ENCODE results near the gene CYTH3.

Gene CYTH3

GRCh38 chr7:6163402-6163801, 109.0 kb downstream of the CYTH3 start:
- TF ChIP-seq POLR2A (IDR thresholded peaks at IDR 0.05; ENCODE audit: low read depth, low read length): no peak
- DNase-seq (ENCODE audit: insufficient read length, low spot score) (no peak), FAIRE-seq (no peak)

- DNase-seq (ENCODE audit: insufficient read length, low spot score) (no peak), FAIRE-seq (no peak)
- TF ChIP-seq POLR2A (IDR thresholded peaks at IDR 0.05; ENCODE audit: low read depth, low read length): no peak
These were observed 109.6 kb downstream of the CYTH3 start for GRCh38 chr7:6162650-6163366.

- TF ChIP-seq POLR2A (IDR thresholded peaks at IDR 0.05; ENCODE audit: low read depth, low read length): no peak
- no peak for FAIRE-seq
- no peak for DNase-seq (ENCODE audit: insufficient read length, low spot score)
These were observed 110.1 kb downstream of the CYTH3 start for GRCh38 chr7:6162331-6162620.

- FAIRE-seq (no peak), DNase-seq (ENCODE audit: insufficient read length, low spot score) (no peak)
- TF ChIP-seq POLR2A (IDR thresholded peaks at IDR 0.05; ENCODE audit: low read depth, low read length): no peak
These were observed 110.7 kb downstream of the CYTH3 start for GRCh38 chr7:6161463-6162330.

GRCh38 chr7:6160191-6160623, 112.2 kb downstream of the CYTH3 start:
- FAIRE-seq (no peak), DNase-seq (ENCODE audit: insufficient read length, low spot score) (peak; percentile 78)
- TF ChIP-seq POLR2A (IDR thresholded peaks at IDR 0.05; ENCODE audit: low read depth, low read length): no peak

GRCh38 chr7:6159524-6160031, 112.8 kb downstream of the CYTH3 start:
- TF ChIP-seq POLR2A (IDR thresholded peaks at IDR 0.05; ENCODE audit: low read depth, low read length): no peak
- FAIRE-seq: no peak
- no peak for DNase-seq (ENCODE audit: insufficient read length, low spot score)

GRCh38 chr7:6159097-6159483, 113.3 kb downstream of the CYTH3 start:
- FAIRE-seq (no peak), DNase-seq (ENCODE audit: insufficient read length, low spot score) (no peak)
- TF ChIP-seq POLR2A (IDR thresholded peaks at IDR 0.05; ENCODE audit: low read depth, low read length): no peak

GRCh38 chr7:6158424-6159096, 113.9 kb downstream of the CYTH3 start:
- no peak for FAIRE-seq
- DNase-seq (ENCODE audit: insufficient read length, low spot score): no peak
- TF ChIP-seq POLR2A (IDR thresholded peaks at IDR 0.05; ENCODE audit: low read depth, low read length): no peak

- TF ChIP-seq POLR2A (IDR thresholded peaks at IDR 0.05; ENCODE audit: low read depth, low read length): no peak
- FAIRE-seq (no peak), DNase-seq (ENCODE audit: insufficient read length, low spot score) (no peak)
These were observed 114.6 kb downstream of the CYTH3 start for GRCh38 chr7:6157685-6158423.

- no peak for DNase-seq (ENCODE audit: insufficient read length, low spot score)
- no peak for FAIRE-seq
These were observed 115.7 kb downstream of the CYTH3 start for GRCh38 chr7:6156734-6157133.

GRCh38 chr7:6155596-6155995, 116.8 kb downstream of the CYTH3 start:
- TF ChIP-seq POLR2A (IDR thresholded peaks at IDR 0.05; ENCODE audit: low read depth, low read length): no peak
- FAIRE-seq (no peak), DNase-seq (ENCODE audit: insufficient read length, low spot score) (no peak)

More at GRCh38 chr7:6156734-6157133, 115.7 kb downstream of the CYTH3 start:
- TF ChIP-seq POLR2A (IDR thresholded peaks at IDR 0.05; ENCODE audit: low read depth, low read length): no peak

GRCh38 chr7:6154542-6155404, 117.7 kb downstream of the CYTH3 start:
- FAIRE-seq (no peak), DNase-seq (ENCODE audit: insufficient read length, low spot score) (no peak)
- no peak for TF ChIP-seq POLR2A (IDR thresholded peaks at IDR 0.05; ENCODE audit: low read depth, low read length)

Measured in H54 (cell line).